Measurements from ENCODE around the gene LRCH4.
"Not testable (repeated sequence)": the region's sequence is repeated elsewhere in the genome, so short reads cannot be mapped to it uniquely, and the experiment has no call there.

LRCH4 gene

DNA sequence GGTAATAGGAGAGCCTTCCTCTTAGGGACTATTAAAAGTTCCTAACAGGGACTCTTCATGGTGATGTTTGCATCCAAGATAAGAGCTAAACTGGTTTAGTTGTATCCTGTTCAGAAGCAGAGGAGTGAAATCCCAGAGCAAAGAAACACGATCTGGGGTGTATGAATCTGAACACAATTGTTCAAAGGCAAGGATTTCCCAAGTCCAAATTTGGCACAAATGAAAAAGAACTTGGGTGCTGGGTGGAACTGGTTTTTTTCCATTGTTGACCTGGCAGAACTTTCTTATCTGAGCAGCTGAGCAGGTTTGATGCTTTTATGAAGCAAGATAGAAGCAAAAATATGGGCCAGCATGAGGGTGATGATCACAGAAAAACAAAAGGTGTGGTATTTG lies 41.0 kb downstream of the LRCH4 start:
- DNase-seq (ENCODE audit: low read depth): no peak

- DNase-seq (ENCODE audit: low read depth): no peak
These were observed 41.5 kb downstream of the LRCH4 start for GRCh38 chr7:100544386-100544785.

- DNase-seq (ENCODE audit: low read depth): no peak
These were observed 42.3 kb downstream of the LRCH4 start for GRCh38 chr7:100543586-100543985.

GRCh38 chr7:100541309-100541708 lies 44.6 kb downstream of the LRCH4 start:
- DNase-seq (ENCODE audit: low read depth): not testable (repeated sequence)

- DNase-seq (ENCODE audit: low read depth): no peak
These were observed 45.7 kb downstream of the LRCH4 start for GRCh38 chr7:100540073-100540723.

- DNase-seq (ENCODE audit: low read depth): no peak
These were observed 46.4 kb downstream of the LRCH4 start for GRCh38 chr7:100539436-100540006.

GRCh38 chr7:100538654-100539435 lies 47.1 kb downstream of the LRCH4 start, which contains the start of gene AGFG2:
TSS of gene AGFG2 (plus strand) at chr7:100539203. CDS start at chr7:100539347, 144 bp downstream.
- DNase-seq (ENCODE audit: low read depth): peak; percentile 99

- DNase-seq (ENCODE audit: low read depth): no peak
These were observed 47.6 kb downstream of the LRCH4 start for GRCh38 chr7:100538348-100538653.

GRCh38 chr7:100536695-100537094 lies 49.2 kb downstream of the LRCH4 start:
- not testable (repeated sequence) for DNase-seq (ENCODE audit: low read depth)

- not testable (repeated sequence) for DNase-seq (ENCODE audit: low read depth)
These were observed 49.9 kb downstream of the LRCH4 start for GRCh38 chr7:100535982-100536381.

DNA sequence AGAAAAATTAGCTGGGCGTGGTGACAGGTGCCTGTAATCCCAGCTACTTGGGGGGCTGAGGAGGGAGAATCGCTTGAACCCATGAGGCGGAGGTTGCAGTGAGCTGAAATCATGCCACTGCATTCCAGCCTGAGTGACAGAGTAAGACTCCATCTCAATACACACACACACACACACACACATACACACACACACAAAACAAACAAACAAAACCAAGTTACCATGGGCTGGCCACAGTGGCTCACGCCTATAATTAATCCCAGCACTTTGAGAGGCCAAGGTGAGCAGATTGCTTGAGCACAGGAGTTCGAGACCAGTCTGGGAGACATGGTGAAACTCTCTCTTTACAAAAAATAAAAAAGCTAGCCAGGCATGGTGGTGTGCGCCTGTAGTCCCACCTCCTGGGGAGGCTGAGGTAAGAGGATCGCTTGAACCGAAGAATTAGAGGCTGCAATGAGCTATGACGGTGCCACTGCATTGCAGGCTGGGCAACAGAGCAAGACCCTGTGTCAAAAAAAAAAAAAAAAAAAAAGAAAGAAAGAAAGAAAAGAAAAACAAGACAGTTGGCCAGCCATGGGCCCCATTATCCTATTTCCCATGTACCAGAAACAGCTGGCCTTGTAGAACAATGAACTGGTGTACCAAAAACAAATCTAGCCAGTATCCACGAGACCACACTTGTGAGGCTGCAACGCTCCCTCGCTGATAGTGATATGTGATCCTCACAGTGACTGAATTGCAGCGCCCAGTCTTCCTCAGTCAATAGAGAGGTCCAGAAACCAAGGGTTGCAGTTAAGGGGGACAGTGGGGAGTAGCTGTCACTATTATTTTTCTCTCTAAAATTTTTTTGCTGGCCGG lies 53.5 kb downstream of the LRCH4 start:
- no peak for DNase-seq (ENCODE audit: low read depth)

DNA sequence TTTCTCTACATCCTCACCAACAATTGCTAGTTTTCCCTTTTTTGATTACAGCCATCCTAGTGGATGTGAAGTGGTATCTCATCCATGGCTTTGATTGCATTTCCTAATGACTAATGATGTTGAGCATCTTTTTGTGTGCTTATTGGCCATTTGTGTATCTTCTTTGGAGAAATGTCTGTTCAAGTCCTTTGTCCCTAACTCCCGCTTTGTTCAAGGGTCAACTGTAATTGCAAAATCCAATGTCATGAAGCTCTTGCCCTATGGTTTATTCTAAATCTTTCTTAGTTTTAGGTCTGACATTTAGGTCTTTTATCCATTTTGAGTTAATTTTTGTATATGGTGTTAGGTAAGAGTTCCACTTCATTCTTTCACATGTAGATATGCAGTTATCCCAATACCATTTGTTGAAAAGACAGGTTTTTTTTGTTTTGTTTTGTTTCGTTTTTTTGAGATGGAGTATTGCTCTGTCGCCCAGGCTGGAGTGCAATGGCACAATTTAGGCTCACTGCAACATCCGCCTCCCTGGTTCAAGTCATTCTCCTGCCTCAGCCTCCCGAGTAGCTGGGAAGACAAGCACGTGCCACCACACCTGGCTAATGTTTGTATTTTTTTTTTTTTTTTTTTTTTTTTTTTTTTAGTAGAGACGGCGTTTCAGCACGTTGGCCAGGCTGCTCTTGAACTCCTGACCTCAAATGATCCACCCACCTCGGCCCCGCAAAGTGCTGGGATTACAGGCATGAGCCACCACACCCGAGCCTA lies 57.6 kb downstream of the LRCH4 start:
- DNase-seq (ENCODE audit: low read depth): not testable (repeated sequence)
